B cell (primary cell): ENCODE data around the gene GRID1. TPM values are rescaled to one million over a fixed set of nuclear protein-coding genes. Genes with fewer than 3 reads are reported as not detected.

ENCODE experiments used
- ATAC-seq: fragments of 200-7000 bp; cut with Tn5 transposase; one replicate; pipeline ENCODE4 v1.10.0; 2021; ENCODE audit warnings: low read depth, mild to moderate bottlenecking, moderate number of reproducible peaks, moderate library complexity
- CTCF ChIA-PET: fragments of 350-600 bp; sonication (Branson Sonifier 250); formaldehyde crosslinking; loops from one replicate; lab custom pipeline; 2021; ENCODE audit warnings: antibody characterized with exemption, inconsistent platforms; lab: Charles Lee
- POLR2A ChIA-PET: fragments of 350-600 bp; sonication (Branson Sonifier 250); formaldehyde crosslinking; loops from one replicate; lab custom pipeline; 2021; ENCODE audit warnings: antibody characterized with exemption; lab: Charles Lee
- DNase-seq: peaks from one replicate; pipeline ENCODE4 v3.0.0; 2013
- H2AFZ ChIP-seq: 2 replicates; pipeline ENCODE4 v1.6.1; 2012; ENCODE audit warnings: mild to moderate bottlenecking, low read depth, low read length; ENCODE audit not compliant: insufficient read depth, poor library complexity, severe bottlenecking
- H3K27ac ChIP-seq, 2 donors: 1 replicate in 1 of 2; 2 replicates in 1 of 2; pipeline ENCODE4 v1.5.1; 2012 to 2013; ENCODE audit warnings: low read length in 2 of 2, mild to moderate bottlenecking in 2 of 2, moderate library complexity in 1 of 2
- H3K27me3 ChIP-seq, 4 experiments: fragments of 200-600 bp in 1 of 4; sonication (generic) in 1 of 4; replicated peaks in 1 of 4; 1 replicate in 2 of 4; 2 replicates in 2 of 4; pipeline versions ENCODE4 v1.6.1 to v1.7.0; 2013 to 2016; ENCODE audit warnings: low read length in 3 of 4, mild to moderate bottlenecking in 2 of 4, mixed read lengths in 1 of 4, moderate library complexity in 1 of 4; ENCODE audit not compliant: insufficient read depth in 4 of 4, control insufficient read depth in 3 of 4; ENCODE audit errors: control extremely low read depth in 1 of 4
- H3K36me3 ChIP-seq, 2 experiments: replicated peaks in 1 of 2; 1 replicate in 1 of 2; 2 replicates in 1 of 2; pipeline versions ENCODE4 v1.6.1 to v1.7.1; 2013; ENCODE audit warnings: low read length in 1 of 2; ENCODE audit not compliant: insufficient read depth in 2 of 2, control insufficient read depth in 1 of 2; ENCODE audit errors: control extremely low read depth in 1 of 2, extremely low read depth in 1 of 2
- H3K4me1 ChIP-seq, 2 donors: fragments of 200-600 bp in 1 of 2; sonication (generic) in 1 of 2; 1 replicate in 1 of 2; 2 replicates in 1 of 2; pipeline versions ENCODE4 v1.5.1 to v1.6.1; 2013 to 2017; ENCODE audit warnings: low read length in 2 of 2; ENCODE audit not compliant: control insufficient read depth in 2 of 2, insufficient read depth in 2 of 2
- H3K4me2 ChIP-seq: replicated peaks from 2 replicates; pipeline ENCODE3; 2012; ENCODE audit warnings: mild to moderate bottlenecking, low read depth, low read length; ENCODE audit not compliant: poor library complexity, severe bottlenecking
- H3K4me3 ChIP-seq, 5 experiments: fragments of 200-600 bp in 1 of 5; sonication (generic) in 1 of 5; 1 replicate in 3 of 5; 2 replicates in 2 of 5; pipeline versions ENCODE4 v1.5.1 to v1.7.0; 2011 to 2016; ENCODE audit warnings: low read length in 4 of 5, mild to moderate bottlenecking in 4 of 5, low read depth in 2 of 5, control low read depth in 1 of 5, moderate library complexity in 1 of 5; ENCODE audit not compliant: insufficient read depth in 1 of 5; ENCODE audit errors: control extremely low read depth in 1 of 5, extremely low read depth in 1 of 5
- H3K79me2 ChIP-seq: fragments of 200-600 bp; sonication (generic); one replicate; pipeline ENCODE4 v1.6.0; 2016; ENCODE audit warnings: low read length; ENCODE audit not compliant: control insufficient read depth, insufficient read depth
- H3K9ac ChIP-seq: fragments of 200-600 bp; sonication (generic); 2 replicates; pipeline ENCODE4 v1.6.1; 2017; ENCODE audit warnings: mild to moderate bottlenecking, low read length, moderate library complexity
- H3K9me3 ChIP-seq, 3 donors: one replicate each; pipeline versions ENCODE4 v1.6.1 to v1.7.1; 2013; ENCODE audit warnings: low read length in 2 of 3; ENCODE audit not compliant: control insufficient read depth in 2 of 3, insufficient read depth in 1 of 3; ENCODE audit errors: control extremely low read depth in 1 of 3
- H4K20me1 ChIP-seq: 2 replicates; pipeline ENCODE4 v1.6.0; 2012; ENCODE audit warnings: mild to moderate bottlenecking, low read length; ENCODE audit not compliant: insufficient read depth, control insufficient read depth, poor library complexity, severe bottlenecking
- H3K27ac Mint-ChIP-seq: one replicate; pipeline ENCODE4 v1.8.0; 2021; ENCODE audit warnings: mixed read lengths
- H3K27me3 Mint-ChIP-seq: one replicate; pipeline ENCODE4 v1.8.0; 2021; ENCODE audit warnings: mixed read lengths
- H3K4me1 Mint-ChIP-seq: one replicate; pipeline ENCODE4 v1.8.0; 2021; ENCODE audit warnings: mixed read lengths
- H3K4me3 Mint-ChIP-seq: one replicate; pipeline ENCODE4 v1.8.0; 2021; ENCODE audit warnings: mixed read lengths
- H3K9me3 Mint-ChIP-seq: one replicate; pipeline ENCODE4 v1.8.0; 2022; ENCODE audit warnings: mixed read lengths; ENCODE audit not compliant: insufficient read depth
- EZH2 ChIP-seq: IDR thresholded peaks from 2 replicates; pipeline ENCODE4 v1.6.1; 2012; ENCODE audit warnings: borderline replicate concordance, low read depth, mild to moderate bottlenecking, moderate library complexity, low read length; ENCODE audit not compliant: insufficient read depth, poor library complexity, severe bottlenecking
- WGBS: methylation state at CpG from one replicate; pipeline ENCODE4 v1.1.5; 2013; ENCODE audit warnings: missing lambda C conversion rate; ENCODE audit not compliant: insufficient coverage; 5-methylcytosine and 5-hydroxymethylcytosine counted together
- intact Hi-C: fragments of 100-400 bp; cut with micrococcal nuclease; formaldehyde crosslinking; loops from one replicate; pipeline ENCODE4 v1.10.0; 2022
- polyA plus RNA-seq: library from polyadenylated mRNA; depleted of rRNA; stranded (reverse); fragments of >200 nt; gene quantifications from 2 replicates; pipeline ENCODE4 v1.2.3, GENCODE V29; 2012
- total RNA-seq, 2 donors: library from RNA; stranded (reverse); fragments of 120-200 nt in 1 of 2; gene quantifications; 1 replicate in 1 of 2; 2 replicates in 1 of 2; pipeline versions ENCODE4 v1.2.3 to v1.2.4, GENCODE V29; 2013 to 2022
- TF ChIP-seq, protein P1 (sequence below): fragments of 200-600 bp; IDR thresholded peaks from one replicate; pipeline ENCODE4 v1.8.0; 2022; ENCODE audit warnings: antibody characterized with exemption, mild to moderate bottlenecking

Gene GRID1
- total and polyA plus RNA-seq, 2 donors (not counting 1 experiment from before 2014, with no cell fraction given): not detected

DNA sequence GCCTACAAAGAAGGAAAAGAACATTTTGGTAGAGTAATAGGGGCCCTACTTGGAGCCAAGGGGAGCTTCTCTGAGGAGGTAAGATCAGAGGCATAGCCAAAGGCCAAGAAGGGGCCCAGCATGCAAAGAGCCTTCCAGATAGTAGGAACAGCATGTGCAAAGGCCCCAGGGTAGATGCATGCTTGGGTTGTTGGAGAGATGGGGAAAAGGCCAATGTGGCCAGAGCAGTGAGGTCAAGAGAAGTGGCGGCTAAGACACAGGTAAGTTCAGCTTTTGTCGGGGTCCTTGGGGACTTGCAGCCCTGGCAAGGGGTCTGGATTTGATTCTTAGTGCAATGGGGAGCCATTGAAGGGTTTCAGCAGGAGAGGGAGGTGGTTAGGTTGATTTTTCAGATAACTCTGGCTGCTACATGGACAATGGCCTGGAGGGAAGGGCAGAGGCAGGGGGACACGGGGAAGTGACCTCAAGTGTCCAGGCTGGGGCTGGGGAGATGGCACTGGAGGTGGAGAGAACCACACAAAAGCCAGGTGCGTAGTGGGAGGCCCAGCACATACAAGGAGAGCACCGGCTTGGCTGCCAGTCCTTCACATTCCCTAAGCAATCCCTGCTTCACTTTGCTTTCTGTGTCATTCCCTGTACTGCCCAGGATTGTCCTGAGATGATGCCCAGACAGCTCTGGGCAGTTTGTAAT is 16.5 kb downstream of the GRID1 start:
- no peak overlapping the region for H3K27ac ChIP-seq
- H3K36me3 ChIP-seq: no peaks in the 10 kb centered on the region
- ATAC-seq: no peak
- peaks cover 0 to 4% (median 1%) of the 10 kb centered on the region in 4 experiments for H3K27me3 ChIP-seq
- peaks cover 0 to 1% of the 10 kb centered on the region in 2 donors for H3K4me1 ChIP-seq
- ChIA-PET POLR2A (no interaction called here), CTCF (interaction anchor here (1.0 kb wide), 1 partner anchor 25 kb away, joined by 3 read pairs; no protein-coding TSS in a partner anchor)
- H4K20me1 ChIP-seq: no peaks in the 10 kb centered on the region
- Mint-ChIP-seq H3K4me1 (peaks cover 7% of the 10 kb centered on the region), H3K27me3 (peaks cover 14% of the 10 kb centered on the region), H3K4me3 (no peak overlapping the region), H3K9me3 (no peaks in the 10 kb centered on the region), H3K27ac (no peak overlapping the region)
- DNase-seq: no peak
- intact Hi-C loops: no loop called here
- WGBS: 69% methylated on average over 5 of the region's 5 CpGs
- peaks cover 0 to 16% (median 0%) of the 10 kb centered on the region in 3 donors for H3K9me3 ChIP-seq
- no peaks in the 10 kb centered on the region for H3K79me2 ChIP-seq
- no peak overlapping the region for H3K4me3 ChIP-seq
- TF ChIP-seq, protein P1, sequence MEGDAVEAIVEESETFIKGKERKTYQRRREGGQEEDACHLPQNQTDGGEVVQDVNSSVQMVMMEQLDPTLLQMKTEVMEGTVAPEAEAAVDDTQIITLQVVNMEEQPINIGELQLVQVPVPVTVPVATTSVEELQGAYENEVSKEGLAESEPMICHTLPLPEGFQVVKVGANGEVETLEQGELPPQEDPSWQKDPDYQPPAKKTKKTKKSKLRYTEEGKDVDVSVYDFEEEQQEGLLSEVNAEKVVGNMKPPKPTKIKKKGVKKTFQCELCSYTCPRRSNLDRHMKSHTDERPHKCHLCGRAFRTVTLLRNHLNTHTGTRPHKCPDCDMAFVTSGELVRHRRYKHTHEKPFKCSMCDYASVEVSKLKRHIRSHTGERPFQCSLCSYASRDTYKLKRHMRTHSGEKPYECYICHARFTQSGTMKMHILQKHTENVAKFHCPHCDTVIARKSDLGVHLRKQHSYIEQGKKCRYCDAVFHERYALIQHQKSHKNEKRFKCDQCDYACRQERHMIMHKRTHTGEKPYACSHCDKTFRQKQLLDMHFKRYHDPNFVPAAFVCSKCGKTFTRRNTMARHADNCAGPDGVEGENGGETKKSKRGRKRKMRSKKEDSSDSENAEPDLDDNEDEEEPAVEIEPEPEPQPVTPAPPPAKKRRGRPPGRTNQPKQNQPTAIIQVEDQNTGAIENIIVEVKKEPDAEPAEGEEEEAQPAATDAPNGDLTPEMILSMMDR: no peak
- TF ChIP-seq EZH2: no peak
- no peak overlapping the region for H2AFZ ChIP-seq
- H3K4me2 ChIP-seq: no peak overlapping the region
- no peak overlapping the region for H3K9ac ChIP-seq

DNA sequence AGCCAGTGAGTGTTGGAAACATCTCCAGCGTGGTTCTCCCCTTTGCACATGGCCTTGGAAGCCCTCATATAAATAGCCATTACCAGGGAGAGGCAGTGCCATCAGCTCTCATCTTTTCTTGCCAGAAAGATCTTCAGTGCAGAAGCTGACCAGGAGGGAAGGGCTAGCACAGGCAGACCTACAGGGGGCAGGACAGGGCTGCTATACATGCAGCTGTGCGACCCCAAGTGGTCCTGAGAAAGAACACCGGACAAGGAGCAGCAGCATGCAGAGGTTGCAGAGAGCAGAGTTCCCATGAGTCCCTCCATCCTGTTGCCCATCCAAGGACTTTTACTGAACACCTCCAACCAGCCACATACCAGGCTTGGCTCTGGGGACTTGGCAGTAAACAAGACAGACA is 17.1 kb downstream of the GRID1 start:
- ATAC-seq (peak; percentile 28), DNase-seq (no peak)
- H3K4me2 ChIP-seq: no peak overlapping the region
- peaks cover 14% of the 10 kb centered on the region for H3K27me3 Mint-ChIP-seq
- no peaks in the 10 kb centered on the region for H4K20me1 ChIP-seq
- H3K4me1 Mint-ChIP-seq: peaks cover under 1% of the 10 kb centered on the region
- TF ChIP-seq EZH2: no peak
- TF ChIP-seq, protein P1: no peak
- H3K4me3 ChIP-seq: no peak overlapping the region
- H3K27me3 ChIP-seq: peaks cover 0 to 4% (median 1%) of the 10 kb centered on the region in 4 experiments
- ChIA-PET CTCF (interaction anchor here (0.6 to 1.1 kb wide), 3 partner anchors 30 to 1892 kb away, joined by 3 read pairs; no protein-coding TSS in a partner anchor), POLR2A (no interaction called here)
- H3K36me3 ChIP-seq: no peaks in the 10 kb centered on the region
- H3K27ac Mint-ChIP-seq: no peak overlapping the region
- H3K79me2 ChIP-seq: no peaks in the 10 kb centered on the region
- H3K9me3 ChIP-seq: peaks cover 0 to 16% (median 0%) of the 10 kb centered on the region in 3 donors
- no peak overlapping the region for H3K27ac ChIP-seq
- WGBS: 47% methylated on average over 3 of the region's 3 CpGs
- no peaks in the 10 kb centered on the region for H3K4me1 ChIP-seq
- H2AFZ ChIP-seq: no peak overlapping the region
- H3K4me3 Mint-ChIP-seq: no peak overlapping the region
- intact Hi-C loops: no loop called here
- H3K9ac ChIP-seq: no peak overlapping the region
- no peaks in the 10 kb centered on the region for H3K9me3 Mint-ChIP-seq
